Kidney epithelial cell (primary cell): ENCODE measurements around the gene RHBDD3. TPM values are rescaled to one million over a fixed set of nuclear protein-coding genes. Genes with fewer than 3 reads are reported as not detected.

Experiments
- DNase-seq: peaks from one replicate; pipeline ENCODE4 v3.0.0-alpha.2; 2010; ENCODE audit warnings: low read depth
- H3K27me3 ChIP-seq: 2 replicates; pipeline ENCODE4 v1.6.0; 2011; ENCODE audit warnings: low read length; ENCODE audit not compliant: control insufficient read depth, insufficient read depth
- H3K36me3 ChIP-seq: 2 replicates; pipeline ENCODE4 v1.5.1; 2011; ENCODE audit warnings: low read length; ENCODE audit not compliant: control insufficient read depth, insufficient read depth
- H3K4me3 ChIP-seq: 2 replicates; pipeline ENCODE4 v1.5.1; 2011; ENCODE audit warnings: low read depth, mild to moderate bottlenecking, control low read depth, low read length
- total RNA-seq: library from RNA; depleted of rRNA; stranded (reverse); fragments of >200 nt; gene quantifications from 2 replicates; pipeline ENCODE4 v1.2.3, GENCODE V29; 2015
- TF ChIP-seq, protein P1 (sequence below): IDR thresholded peaks from 2 replicates; pipeline ENCODE4 v1.5.1; 2011; ENCODE audit warnings: mild to moderate bottlenecking, moderate library complexity, low read length, control low read depth, inconsistent platforms; ENCODE audit not compliant: insufficient read depth, poor library complexity, severe bottlenecking

Gene RHBDD3
- total RNA-seq, 1 donor from 2014 or later: 51.8 TPM

DNA sequence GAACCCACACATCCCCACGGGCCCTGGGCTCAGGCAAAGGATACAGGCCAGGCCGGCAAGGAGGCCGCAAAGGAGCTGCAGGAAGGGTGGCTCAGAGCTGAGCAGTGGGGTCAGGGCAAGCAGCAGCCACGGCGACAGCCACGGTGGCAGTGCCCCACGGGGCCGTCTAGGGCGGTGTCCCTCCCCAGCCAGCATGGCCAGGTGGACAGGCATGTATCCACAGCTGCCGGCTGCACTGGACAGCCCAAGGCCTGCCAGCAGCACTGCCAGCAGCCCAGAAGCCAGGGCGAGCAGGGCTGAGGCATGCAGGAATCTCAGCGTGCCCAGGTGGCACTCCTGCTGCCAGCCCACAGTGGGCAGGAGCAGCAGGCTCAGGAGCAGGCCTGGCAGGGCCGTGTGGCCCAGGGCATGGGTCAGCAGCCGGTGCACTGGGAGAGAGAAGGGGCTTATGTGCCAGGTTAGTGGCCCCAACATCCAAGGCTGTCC is 3.9 kb downstream of the RHBDD3 start:
- Histone ChIP-seq H3K4me3 (no peak overlapping the region), H3K27me3 (no peaks in the 10 kb centered on the region), H3K36me3 (no peaks in the 10 kb centered on the region)
- TF ChIP-seq, protein P1, sequence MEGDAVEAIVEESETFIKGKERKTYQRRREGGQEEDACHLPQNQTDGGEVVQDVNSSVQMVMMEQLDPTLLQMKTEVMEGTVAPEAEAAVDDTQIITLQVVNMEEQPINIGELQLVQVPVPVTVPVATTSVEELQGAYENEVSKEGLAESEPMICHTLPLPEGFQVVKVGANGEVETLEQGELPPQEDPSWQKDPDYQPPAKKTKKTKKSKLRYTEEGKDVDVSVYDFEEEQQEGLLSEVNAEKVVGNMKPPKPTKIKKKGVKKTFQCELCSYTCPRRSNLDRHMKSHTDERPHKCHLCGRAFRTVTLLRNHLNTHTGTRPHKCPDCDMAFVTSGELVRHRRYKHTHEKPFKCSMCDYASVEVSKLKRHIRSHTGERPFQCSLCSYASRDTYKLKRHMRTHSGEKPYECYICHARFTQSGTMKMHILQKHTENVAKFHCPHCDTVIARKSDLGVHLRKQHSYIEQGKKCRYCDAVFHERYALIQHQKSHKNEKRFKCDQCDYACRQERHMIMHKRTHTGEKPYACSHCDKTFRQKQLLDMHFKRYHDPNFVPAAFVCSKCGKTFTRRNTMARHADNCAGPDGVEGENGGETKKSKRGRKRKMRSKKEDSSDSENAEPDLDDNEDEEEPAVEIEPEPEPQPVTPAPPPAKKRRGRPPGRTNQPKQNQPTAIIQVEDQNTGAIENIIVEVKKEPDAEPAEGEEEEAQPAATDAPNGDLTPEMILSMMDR: no peak
- no peak for DNase-seq

DNA sequence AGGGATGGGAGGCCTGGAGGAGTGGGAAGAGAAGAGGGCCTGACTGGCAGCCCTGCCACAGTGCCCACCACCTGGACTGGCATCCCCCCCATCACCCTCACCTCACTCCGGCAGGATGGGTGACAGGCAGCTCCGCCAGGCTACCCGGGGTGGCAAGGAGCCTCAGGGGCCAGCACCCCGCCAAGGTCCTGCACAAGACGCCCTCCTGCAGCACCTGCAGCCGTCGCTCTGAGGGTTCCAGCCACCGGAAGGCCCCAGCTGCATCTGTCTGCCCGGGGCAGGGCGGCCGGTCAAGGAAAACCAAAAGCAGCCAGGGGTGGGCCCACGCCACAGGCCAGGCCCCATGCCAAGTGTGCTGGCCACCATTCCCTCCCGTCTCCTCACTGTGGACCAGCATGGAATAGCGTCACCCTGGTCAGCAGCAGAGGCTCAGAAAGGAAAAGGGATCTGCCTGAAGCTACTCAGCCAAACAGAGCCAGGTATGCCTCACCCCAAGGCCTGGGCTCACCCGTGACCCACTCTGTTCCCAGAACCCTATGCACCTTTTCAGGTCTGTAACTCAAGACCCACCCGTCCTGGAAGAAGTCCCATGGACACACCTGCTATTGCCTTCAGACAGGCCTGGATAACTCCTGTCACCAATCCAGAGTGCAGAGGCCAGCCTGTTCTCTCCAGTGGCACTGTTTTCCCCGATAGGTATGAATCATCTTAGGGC is 7.0 kb downstream of the RHBDD3 start:
- Histone ChIP-seq H3K4me3 (no peak overlapping the region), H3K36me3 (no peaks in the 10 kb centered on the region), H3K27me3 (no peaks in the 10 kb centered on the region)
- no peak for DNase-seq
- TF ChIP-seq, protein P1: no peak

DNA sequence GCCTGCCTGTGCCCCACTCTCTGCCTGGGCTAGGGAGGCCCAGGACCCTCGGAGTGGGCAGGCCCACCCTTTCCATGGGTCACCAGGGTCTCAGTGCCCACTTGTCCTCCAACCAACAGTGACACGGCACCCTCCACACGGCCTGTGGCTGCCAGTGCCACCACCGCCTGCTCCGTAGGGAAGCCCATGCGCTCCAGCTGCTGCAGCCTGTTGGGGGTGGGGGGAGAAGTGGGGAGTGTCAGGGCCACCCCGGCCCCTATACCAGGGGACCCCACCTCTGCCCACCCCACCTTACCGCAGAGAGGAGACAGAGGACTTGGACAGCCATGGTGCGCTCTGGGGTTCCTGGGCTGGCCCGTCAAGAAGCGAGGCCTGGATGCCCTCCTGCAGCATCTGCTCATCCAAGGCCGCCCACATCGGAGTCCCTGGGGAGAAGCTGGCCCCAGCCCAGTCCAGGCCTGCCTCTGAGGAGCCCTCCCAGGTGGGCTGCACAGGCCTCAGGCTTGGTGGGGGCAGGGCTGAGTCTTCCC is 7.7 kb downstream of the RHBDD3 start:
- TF ChIP-seq, protein P1: no peak
- Histone ChIP-seq H3K4me3 (no peak overlapping the region), H3K27me3 (no peaks in the 10 kb centered on the region), H3K36me3 (no peaks in the 10 kb centered on the region)
- DNase-seq: no peak

DNA sequence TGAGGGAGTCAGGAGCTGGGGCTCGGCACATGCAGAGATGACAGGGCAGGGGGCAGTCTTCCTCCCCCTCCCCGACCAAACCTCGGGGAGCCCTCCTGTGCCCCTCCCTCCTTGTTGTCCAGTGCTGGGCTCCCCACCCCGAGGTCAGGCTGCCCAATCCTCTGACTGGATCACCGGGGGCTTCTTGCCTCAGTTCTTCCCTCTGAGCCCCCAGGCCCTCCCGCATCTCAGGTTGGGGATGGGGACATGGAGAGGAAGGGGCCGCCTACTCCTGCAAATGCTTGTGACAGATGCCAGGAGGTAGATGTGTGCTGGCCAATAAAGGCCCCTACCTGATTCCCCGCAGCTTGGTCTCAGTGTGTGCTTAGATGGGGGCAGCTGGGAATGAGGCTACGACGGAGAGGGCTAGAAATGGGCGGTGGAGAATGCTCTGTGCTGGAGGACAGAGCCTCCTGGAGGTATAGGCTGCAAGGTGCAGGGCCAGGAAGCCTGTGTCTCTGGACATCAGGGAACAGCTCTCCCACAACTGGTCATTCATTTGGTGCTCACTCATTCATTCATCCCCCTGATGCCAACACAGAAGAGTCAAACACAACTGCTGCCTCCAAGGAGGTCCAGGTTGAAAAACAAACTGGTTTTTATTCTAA is 8.4 kb downstream of the RHBDD3 start:
- H3K27me3 ChIP-seq: no peaks in the 10 kb centered on the region
- no peaks in the 10 kb centered on the region for H3K36me3 ChIP-seq
- TF ChIP-seq, protein P1: peak; percentile 3
- H3K4me3 ChIP-seq: no peak overlapping the region
- no peak for DNase-seq

DNA sequence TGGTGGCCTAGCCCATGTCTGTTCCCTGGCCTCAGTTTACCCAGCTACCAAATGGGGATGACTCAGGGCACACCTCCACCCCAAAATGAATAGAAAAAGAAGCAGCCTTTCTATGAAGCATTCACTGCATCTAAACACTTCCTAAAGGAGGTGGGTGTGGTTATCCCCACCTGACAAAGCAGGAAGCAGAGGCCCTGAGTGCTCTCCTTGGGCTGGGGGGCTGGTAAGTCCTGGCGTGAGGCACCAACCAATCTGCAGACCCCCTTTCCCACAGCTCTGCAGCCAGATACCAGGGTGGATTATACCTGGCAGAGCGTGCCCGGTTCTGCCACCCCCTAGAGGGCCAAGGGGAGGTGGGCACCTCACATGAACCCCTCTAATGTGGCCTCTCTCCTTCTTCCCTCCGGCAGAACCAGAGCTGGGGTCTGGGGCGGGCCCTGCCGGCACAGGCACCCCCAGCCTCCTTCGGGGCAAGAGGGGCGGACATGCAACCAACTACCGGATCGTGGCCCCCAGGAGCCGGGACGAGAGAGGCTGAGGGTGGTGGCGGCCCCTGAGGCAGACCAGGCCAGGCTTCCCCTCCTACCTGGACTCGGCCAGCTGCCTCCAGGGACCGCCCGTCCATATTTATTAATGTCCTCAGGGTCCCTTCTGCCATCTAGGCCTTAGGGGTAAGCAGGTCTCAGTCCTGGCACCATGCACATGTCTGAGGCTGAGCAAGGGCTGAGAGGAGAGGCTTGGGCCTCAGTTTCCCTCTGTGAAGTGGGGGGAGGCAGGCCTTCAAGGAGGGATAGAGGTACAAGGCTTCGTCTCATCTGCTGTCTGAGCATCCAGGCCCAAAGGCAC is 9.2 kb downstream of the RHBDD3 start:
- Histone ChIP-seq H3K4me3 (no peak overlapping the region), H3K27me3 (no peaks in the 10 kb centered on the region), H3K36me3 (no peaks in the 10 kb centered on the region)
- TF ChIP-seq, protein P1: no peak
- DNase-seq: no peak
